AG04450 (cell line): ENCODE results near the gene C16orf87. TPM values are rescaled to one million over a fixed set of nuclear protein-coding genes. Genes with fewer than 3 reads are reported as not detected.

ENCODE experiments used
- CTCF ChIA-PET: fragments of 300-600, 350-600 bp; formaldehyde crosslinking; extraction: SDS; loops from one replicate; lab custom pipeline; 2022; ENCODE audit warnings: antibody characterized with exemption, inconsistent platforms; lab: Charles Lee
- POLR2A ChIA-PET: fragments of 350-600 bp; formaldehyde crosslinking; extraction: SDS; loops from one replicate; lab custom pipeline; 2021; ENCODE audit warnings: antibody characterized with exemption, inconsistent platforms; lab: Yijun Ruan, JAX
- DNase-seq: peaks from one replicate; pipeline ENCODE4 v3.0.0-alpha.2; 2011; ENCODE audit warnings: low read depth, low spot score
- H3K27ac ChIP-seq: one replicate; pipeline ENCODE4 v1.5.1; 2012; ENCODE audit warnings: low read depth, low read length, control low read depth
- H3K27me3 ChIP-seq: one replicate; pipeline ENCODE4 v1.6.0; 2012; ENCODE audit warnings: low read length; ENCODE audit not compliant: control insufficient read depth, insufficient read depth
- H3K4me3 ChIP-seq: 2 replicates; pipeline ENCODE4 v1.5.1; 2011; ENCODE audit warnings: mild to moderate bottlenecking, low read depth, low read length, control low read depth
- H3K9me3 ChIP-seq: 2 replicates; pipeline ENCODE4 v1.5.1; 2012; ENCODE audit warnings: low read length; ENCODE audit not compliant: control insufficient read depth, insufficient read depth
- polyA plus RNA-seq: library from polyadenylated mRNA; depleted of rRNA; stranded (reverse); fragments of >200 nt; gene quantifications from 2 replicates; pipeline ENCODE4 v1.2.3, GENCODE V29; 2011
- TF ChIP-seq, protein P1 (sequence below): IDR thresholded peaks from 2 replicates; pipeline ENCODE4 v1.5.1; 2011; ENCODE audit warnings: low read depth, low read length, control low read depth, inconsistent platforms

Gene C16orf87
- polyA plus RNA-seq, 1 experiment: 21.7 TPM

- TF ChIP-seq, protein P1, sequence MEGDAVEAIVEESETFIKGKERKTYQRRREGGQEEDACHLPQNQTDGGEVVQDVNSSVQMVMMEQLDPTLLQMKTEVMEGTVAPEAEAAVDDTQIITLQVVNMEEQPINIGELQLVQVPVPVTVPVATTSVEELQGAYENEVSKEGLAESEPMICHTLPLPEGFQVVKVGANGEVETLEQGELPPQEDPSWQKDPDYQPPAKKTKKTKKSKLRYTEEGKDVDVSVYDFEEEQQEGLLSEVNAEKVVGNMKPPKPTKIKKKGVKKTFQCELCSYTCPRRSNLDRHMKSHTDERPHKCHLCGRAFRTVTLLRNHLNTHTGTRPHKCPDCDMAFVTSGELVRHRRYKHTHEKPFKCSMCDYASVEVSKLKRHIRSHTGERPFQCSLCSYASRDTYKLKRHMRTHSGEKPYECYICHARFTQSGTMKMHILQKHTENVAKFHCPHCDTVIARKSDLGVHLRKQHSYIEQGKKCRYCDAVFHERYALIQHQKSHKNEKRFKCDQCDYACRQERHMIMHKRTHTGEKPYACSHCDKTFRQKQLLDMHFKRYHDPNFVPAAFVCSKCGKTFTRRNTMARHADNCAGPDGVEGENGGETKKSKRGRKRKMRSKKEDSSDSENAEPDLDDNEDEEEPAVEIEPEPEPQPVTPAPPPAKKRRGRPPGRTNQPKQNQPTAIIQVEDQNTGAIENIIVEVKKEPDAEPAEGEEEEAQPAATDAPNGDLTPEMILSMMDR: no peak
- peak; percentile 69 for DNase-seq
- Histone ChIP-seq H3K27ac (peak overlapping the region; percentile 39), H3K9me3 (peaks cover 15% of the 10 kb centered on the region), H3K27me3 (peaks cover 2% of the 10 kb centered on the region), H3K4me3 (no peak overlapping the region)
- POLR2A ChIA-PET: interaction anchor here (0.8 to 1.9 kb wide), 4 partner anchors 9 to 55 kb away, joined by 3 to 7 read pairs (median 4); partner anchors contain the start of gene C16orf87
- CTCF ChIA-PET: interaction anchor here (0.6 to 3.6 kb wide), 7 partner anchors 9 to 1320 kb away, joined by 3 to 24 read pairs (median 4); no protein-coding TSS in a partner anchor
Observed at GRCh38 chr16:46844771-46845170, 13.8 kb upstream of the C16orf87 start.

DNA sequence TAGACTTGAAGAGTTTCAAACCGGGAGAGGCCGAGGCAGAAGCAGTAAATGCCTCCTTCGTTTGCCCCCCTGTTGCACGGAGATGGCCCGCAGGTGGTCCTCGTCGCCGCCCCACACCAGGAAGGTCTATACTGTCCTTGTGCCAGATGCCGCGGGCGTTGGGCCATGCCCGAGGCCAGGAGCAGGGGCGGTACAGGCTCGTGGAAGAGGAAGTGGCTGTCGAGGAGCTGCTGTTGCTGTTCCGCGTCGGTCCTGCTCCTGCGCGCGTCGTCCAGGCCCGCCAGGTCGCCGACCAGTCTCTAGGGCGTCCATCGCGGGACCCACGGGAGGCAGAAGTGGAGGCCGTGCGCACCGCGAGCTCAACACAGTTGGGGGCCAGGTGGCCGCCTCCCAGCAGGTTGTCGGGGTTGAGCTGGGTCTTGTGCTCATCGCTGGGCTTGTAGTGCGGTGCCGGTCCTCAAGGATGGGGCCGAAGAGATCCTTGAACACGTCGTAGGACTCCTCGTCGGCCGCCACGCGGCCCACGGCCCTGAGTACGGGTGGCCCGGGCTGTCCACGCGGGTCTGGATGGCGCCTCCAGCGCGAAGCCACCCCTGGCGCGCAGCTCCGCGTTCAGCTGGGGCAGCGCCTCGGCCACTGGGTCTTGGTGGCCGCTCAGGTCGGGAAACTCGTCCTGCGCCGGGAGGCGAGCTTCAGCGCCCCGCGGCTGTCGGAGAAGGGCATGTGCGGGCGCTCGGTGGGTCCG is 13.1 kb upstream of the C16orf87 start:
- Histone ChIP-seq H3K27ac (no peak overlapping the region), H3K27me3 (peaks cover 2% of the 10 kb centered on the region), H3K4me3 (no peak overlapping the region), H3K9me3 (peaks cover 15% of the 10 kb centered on the region)
- ChIA-PET CTCF (interaction anchor here (0.5 to 3.6 kb wide), 4 partner anchors 10 to 193 kb away, joined by 3 to 24 read pairs (median 6); no protein-coding TSS in a partner anchor), POLR2A (interaction anchor here (1.0 to 1.9 kb wide), 2 partner anchors 10 to 13 kb away, joined by 3 to 7 read pairs; partner anchors contain the start of gene C16orf87)
- no peak for DNase-seq
- TF ChIP-seq, protein P1: no peak

GRCh38 chr16:46842192-46842895 is 11.4 kb upstream of the C16orf87 start:
- H3K9me3 ChIP-seq: peaks cover 15% of the 10 kb centered on the region
- CTCF ChIA-PET: interaction anchor here (1.0 to 1.2 kb wide), 2 partner anchors 11 to 41 kb away, joined by 4 read pairs; no protein-coding TSS in a partner anchor
- no peaks in the 10 kb centered on the region for H3K27me3 ChIP-seq
- H3K27ac ChIP-seq: no peak overlapping the region
- TF ChIP-seq, protein P1: no peak
- no peak for DNase-seq
- H3K4me3 ChIP-seq: no peak overlapping the region
- POLR2A ChIA-PET: no interaction called here

DNA sequence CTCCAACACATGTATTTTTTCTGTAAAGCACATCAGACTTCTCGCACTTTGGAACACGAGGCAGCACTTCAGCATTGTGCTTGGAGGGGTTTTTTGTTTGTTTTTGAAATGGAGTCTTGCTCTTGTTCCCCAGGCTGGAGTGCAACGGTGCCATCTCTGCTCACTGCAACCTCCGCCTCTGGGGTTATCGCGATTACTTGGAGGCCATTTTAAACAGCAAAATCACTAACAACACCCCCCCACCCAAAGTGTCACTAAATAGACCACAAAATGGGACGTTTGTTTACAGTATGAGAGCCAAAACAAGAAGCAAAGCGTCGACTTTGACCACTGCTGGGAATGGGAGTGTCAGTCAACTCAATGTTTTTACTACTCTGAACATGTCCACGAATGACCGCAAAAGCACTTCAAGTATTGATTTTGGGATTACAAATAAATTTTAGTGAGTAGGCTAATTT is 9.0 kb upstream of the C16orf87 start:
- no peak for DNase-seq
- CTCF ChIA-PET: interaction anchor here (0.6 to 0.7 kb wide), 2 partner anchors 69 to 143 kb away, joined by 4 to 6 read pairs; no protein-coding TSS in a partner anchor
- H3K27me3 ChIP-seq: no peaks in the 10 kb centered on the region
- TF ChIP-seq, protein P1: no peak
- no peak overlapping the region for H3K27ac ChIP-seq
- peaks cover 15% of the 10 kb centered on the region for H3K9me3 ChIP-seq
- no peak overlapping the region for H3K4me3 ChIP-seq
- POLR2A ChIA-PET: no interaction called here
